Measurements from ENCODE around the gene FFAR1. TPM values are rescaled to one million over a fixed set of nuclear protein-coding genes. Genes with fewer than 3 reads are reported as not detected.

Gene FFAR1
- total RNA-seq, 6 donors from 2014 or later, result 0.17 TPM; not detected in 5

- WGBS, 2 donors, result 26 to 33% methylated on average over 20 to 31 of the region's 32 CpGs
- peak; percentile 69 to 84 for ATAC-seq (ENCODE audit: low FRiP score in 2 of 2)
- Histone ChIP-seq H3K4me1 (peaks cover 4 to 16% (median 5%) of the 10 kb centered on the region in 4 donors), H3K27me3 (no peaks in the 10 kb centered on the region), H3K36me3 (no peaks in the 10 kb centered on the region), H3K4me3 (no peak overlapping the region), H3K27ac (no peak overlapping the region), H3K9me3 (no peaks in the 10 kb centered on the region)
- TF ChIP-seq CTCF (IDR thresholded peaks at IDR 0.05) (peak; percentile 74 to 90 (median 84)), POLR2A (IDR thresholded peaks at IDR 0.05) (no peak)
- DNase-seq, result peak; percentile 69 to 79
These were observed 5.0 kb downstream of the FFAR1 start for GRCh38 chr19:35352448-35353304.

- ATAC-seq (ENCODE audit: low FRiP score in 2 of 2), result no peak
- 71 to 77% methylated on average over 9 of the region's 9 CpGs for WGBS, 2 donors
- H3K36me3 ChIP-seq, result no peaks in the 10 kb centered on the region
These were observed 5.9 kb downstream of the FFAR1 start for GRCh38 chr19:35353635-35354034.

DNA sequence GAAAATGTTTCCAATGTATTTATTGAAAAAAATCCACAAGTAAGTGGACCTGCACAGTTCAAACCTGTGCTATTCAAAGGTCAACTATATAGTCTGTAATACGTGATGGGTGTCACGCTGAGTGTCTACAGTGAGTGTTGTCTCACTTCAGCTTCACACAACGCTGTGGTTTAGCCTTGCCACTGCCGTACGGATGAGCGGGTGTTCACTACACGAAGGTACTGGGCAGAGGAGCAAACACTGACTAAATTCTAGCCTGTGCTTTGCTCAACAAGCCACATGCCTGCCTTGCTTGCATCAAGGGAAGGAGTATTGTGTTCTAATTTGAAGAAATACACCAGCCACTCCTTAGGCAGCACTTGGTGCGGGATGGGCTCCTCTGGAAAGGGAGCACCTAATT, 7.2 kb downstream of the FFAR1 start:
- TF ChIP-seq CTCF (IDR thresholded peaks at IDR 0.05) (no peak), POLR2A (IDR thresholded peaks at IDR 0.05) (no peak), POLR2AphosphoS5 (IDR thresholded peaks at IDR 0.05) (no peak), EP300 (IDR thresholded peaks at IDR 0.05) (no peak)
- H3K36me3 ChIP-seq, result no peaks in the 10 kb centered on the region
- 87% methylated on average over 8 of the region's 8 CpGs for WGBS, 2 donors

More at GRCh38 chr19:35353635-35354034, 5.9 kb downstream of the FFAR1 start:
- H3K4me3 ChIP-seq, result no peak overlapping the region
- peaks cover 4 to 20% (median 10%) of the 10 kb centered on the region in 4 donors for H3K4me1 ChIP-seq
- H3K9me3 ChIP-seq, result no peaks in the 10 kb centered on the region
- no peak for TF ChIP-seq POLR2AphosphoS5 (IDR thresholded peaks at IDR 0.05)
- TF ChIP-seq EP300 (IDR thresholded peaks at IDR 0.05), result no peak
- TF ChIP-seq POLR2A (IDR thresholded peaks at IDR 0.05), result no peak
- TF ChIP-seq CTCF (IDR thresholded peaks at IDR 0.05), result no peak
- DNase-seq, result peak in 1 of 2 donors; percentile 20
- H3K27ac ChIP-seq, result no peak overlapping the region
- H3K27me3 ChIP-seq, result no peaks in the 10 kb centered on the region

DNA sequence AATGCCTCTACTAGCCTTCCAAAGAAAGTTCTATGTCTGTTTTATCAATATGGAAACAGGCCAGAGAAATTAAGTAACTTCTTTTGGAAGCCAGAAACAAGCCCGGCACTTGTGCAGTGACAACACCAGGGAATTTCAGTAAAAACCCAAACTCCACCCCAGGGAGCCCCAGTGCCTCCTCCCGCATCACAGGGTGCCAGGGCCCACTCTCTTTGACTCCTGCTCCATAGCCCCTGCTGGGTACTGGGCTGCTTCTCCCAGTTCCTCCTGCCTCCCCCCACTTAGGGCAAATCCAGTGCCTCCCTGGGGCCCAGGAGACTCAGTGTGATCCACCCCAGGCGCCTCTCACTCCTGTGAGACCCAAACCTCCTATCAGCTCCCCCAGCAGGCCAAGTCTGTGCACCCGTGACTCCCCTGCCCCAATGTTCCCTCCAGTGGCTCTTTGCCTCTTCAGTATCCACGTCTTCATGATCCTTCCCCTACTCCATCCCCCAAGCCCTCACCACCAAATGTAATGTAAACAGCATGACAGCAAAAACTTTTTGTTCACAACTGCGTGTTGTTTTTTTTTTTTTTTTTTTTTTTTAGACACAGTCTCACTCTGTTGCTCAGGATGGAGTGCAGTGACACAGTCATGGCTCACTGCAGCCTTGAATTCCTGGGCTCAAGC, 8.2 kb downstream of the FFAR1 start:
- Histone ChIP-seq H3K9me3 (no peaks in the 10 kb centered on the region), H3K27me3 (no peaks in the 10 kb centered on the region), H3K36me3 (no peaks in the 10 kb centered on the region), H3K27ac (no peak overlapping the region), H3K4me1 (peaks cover 4 to 20% (median 10%) of the 10 kb centered on the region in 4 donors), H3K4me3 (no peak overlapping the region)
- ATAC-seq (ENCODE audit: low FRiP score in 2 of 2) (no peak), DNase-seq (peak in 1 of 2 donors; percentile 8)
- WGBS, 2 donors, result 65 to 68% methylated on average over 6 of the region's 6 CpGs
- TF ChIP-seq POLR2A (IDR thresholded peaks at IDR 0.05) (no peak), POLR2AphosphoS5 (IDR thresholded peaks at IDR 0.05) (no peak), CTCF (IDR thresholded peaks at IDR 0.05) (no peak), EP300 (IDR thresholded peaks at IDR 0.05) (no peak)

More for the DNA sequence above, 7.2 kb downstream of the FFAR1 start:
- H3K9me3 ChIP-seq, result no peaks in the 10 kb centered on the region
- H3K4me1 ChIP-seq, result peaks cover 4 to 20% (median 10%) of the 10 kb centered on the region in 4 donors
- no peak overlapping the region for H3K27ac ChIP-seq
- DNase-seq (peak in 1 of 2 donors; percentile 8), ATAC-seq (ENCODE audit: low FRiP score in 2 of 2) (no peak)
- no peaks in the 10 kb centered on the region for H3K27me3 ChIP-seq
- H3K4me3 ChIP-seq, result no peak overlapping the region

Data from upper lobe of left lung (tissue), 6 donors.